Endothelial cell of umbilical vein (primary cell): ENCODE data around the gene DDX23.

Experiments used
- JUN ChIP-seq: IDR thresholded peaks from 2 replicates; pipeline ENCODE4 v1.6.1; 2011; ENCODE audit warnings: borderline replicate concordance, low read depth; ENCODE audit not compliant: insufficient read length, insufficient read depth
- MYC ChIP-seq: IDR thresholded peaks from one replicate; pipeline ENCODE4 v1.6.1; 2011; ENCODE audit warnings: mild to moderate bottlenecking, low read depth, low read length
- POLR2AphosphoS5 ChIP-seq: IDR thresholded peaks from 2 replicates; pipeline ENCODE4 v1.6.1; 2012; ENCODE audit warnings: low read depth, mild to moderate bottlenecking, control low read depth, low read length, moderate library complexity; ENCODE audit not compliant: insufficient read depth
- TF ChIP-seq, protein P1 (sequence below): IDR thresholded peaks from 2 replicates; pipeline ENCODE4 v1.6.1; 2011; ENCODE audit not compliant: insufficient read depth, insufficient read length
- TF ChIP-seq, protein P2 (sequence below), 2 donors: IDR thresholded peaks; 1 replicate in 1 of 2; 2 replicates in 1 of 2; pipeline ENCODE4 v1.5.1; 2011; ENCODE audit warnings: low read length in 2 of 2, mild to moderate bottlenecking in 2 of 2, moderate library complexity in 2 of 2, control low read depth in 1 of 2, inconsistent platforms in 1 of 2, low read depth in 1 of 2; ENCODE audit not compliant: insufficient read depth in 1 of 2; ENCODE audit errors: extremely low read depth in 1 of 2

DNA sequence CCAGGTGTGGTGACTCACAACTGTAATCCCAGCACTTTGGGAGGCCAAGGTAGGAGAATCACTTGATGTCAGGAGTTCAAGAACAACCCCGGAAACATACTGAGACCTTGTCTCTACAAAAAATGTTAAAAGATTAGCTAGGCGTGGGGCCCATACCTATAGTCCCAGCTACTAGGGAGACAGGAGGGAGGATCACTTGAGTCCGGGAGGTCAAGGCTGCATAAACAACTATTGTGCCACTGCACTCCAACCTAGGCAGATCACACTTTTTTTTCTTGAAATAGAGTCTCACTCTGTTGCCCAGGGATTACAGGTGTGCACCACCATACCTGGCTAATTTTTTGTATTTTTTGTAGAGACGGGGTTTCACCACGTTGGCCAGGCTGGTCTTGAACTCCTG, 7.6 kb upstream of the DDX23 start:
- TF ChIP-seq, protein P1, sequence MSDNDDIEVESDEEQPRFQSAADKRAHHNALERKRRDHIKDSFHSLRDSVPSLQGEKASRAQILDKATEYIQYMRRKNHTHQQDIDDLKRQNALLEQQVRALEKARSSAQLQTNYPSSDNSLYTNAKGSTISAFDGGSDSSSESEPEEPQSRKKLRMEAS: no peak
- TF ChIP-seq POLR2AphosphoS5 (no peak), JUN (no peak), MYC (no peak)
- TF ChIP-seq, protein P2, sequence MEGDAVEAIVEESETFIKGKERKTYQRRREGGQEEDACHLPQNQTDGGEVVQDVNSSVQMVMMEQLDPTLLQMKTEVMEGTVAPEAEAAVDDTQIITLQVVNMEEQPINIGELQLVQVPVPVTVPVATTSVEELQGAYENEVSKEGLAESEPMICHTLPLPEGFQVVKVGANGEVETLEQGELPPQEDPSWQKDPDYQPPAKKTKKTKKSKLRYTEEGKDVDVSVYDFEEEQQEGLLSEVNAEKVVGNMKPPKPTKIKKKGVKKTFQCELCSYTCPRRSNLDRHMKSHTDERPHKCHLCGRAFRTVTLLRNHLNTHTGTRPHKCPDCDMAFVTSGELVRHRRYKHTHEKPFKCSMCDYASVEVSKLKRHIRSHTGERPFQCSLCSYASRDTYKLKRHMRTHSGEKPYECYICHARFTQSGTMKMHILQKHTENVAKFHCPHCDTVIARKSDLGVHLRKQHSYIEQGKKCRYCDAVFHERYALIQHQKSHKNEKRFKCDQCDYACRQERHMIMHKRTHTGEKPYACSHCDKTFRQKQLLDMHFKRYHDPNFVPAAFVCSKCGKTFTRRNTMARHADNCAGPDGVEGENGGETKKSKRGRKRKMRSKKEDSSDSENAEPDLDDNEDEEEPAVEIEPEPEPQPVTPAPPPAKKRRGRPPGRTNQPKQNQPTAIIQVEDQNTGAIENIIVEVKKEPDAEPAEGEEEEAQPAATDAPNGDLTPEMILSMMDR (IDR thresholded peaks at IDR 0.05; ENCODE audit: extremely low read depth in 1 of 2, insufficient read depth in 1 of 2, low read depth in 1 of 2, low read length in 2 of 2): no peak
